Trophoblast cell (in vitro differentiated cells and primary cell): ENCODE results near the gene CELA2A.
"Not testable (repeated sequence)": the region's sequence is repeated elsewhere in the genome, so short reads cannot be mapped to it uniquely, and the experiment has no call there.

ENCODE experiments used
- DNase-seq, 2 donors: peaks; one replicate each; pipeline ENCODE4 v3.0.0-alpha.2; 2016
- H2AFZ ChIP-seq: 2 replicates; pipeline ENCODE4 v1.6.1; 2013; ENCODE audit warnings: low read length, moderate library complexity, mild to moderate bottlenecking; ENCODE audit not compliant: insufficient read depth, poor library complexity
- H2AK5ac ChIP-seq: 2 replicates; pipeline ENCODE4 v1.6.1; 2013; ENCODE audit warnings: mild to moderate bottlenecking, low read length
- H2BK120ac ChIP-seq: 2 replicates; pipeline ENCODE4 v1.6.1; 2013; ENCODE audit warnings: low read length, mild to moderate bottlenecking, moderate library complexity; ENCODE audit not compliant: insufficient read depth, poor library complexity
- H2BK12ac ChIP-seq: 2 replicates; pipeline ENCODE4 v1.6.1; 2013; ENCODE audit warnings: mild to moderate bottlenecking, low read length, moderate library complexity
- H2BK5ac ChIP-seq: 2 replicates; pipeline ENCODE4 v1.6.1; 2013; ENCODE audit warnings: low read length, low read depth, moderate library complexity, mild to moderate bottlenecking; ENCODE audit not compliant: poor library complexity
- H3K14ac ChIP-seq: 2 replicates; pipeline ENCODE4 v1.6.1; 2013; ENCODE audit warnings: mild to moderate bottlenecking, low read length
- H3K18ac ChIP-seq: 2 replicates; pipeline ENCODE4 v1.6.1; 2013; ENCODE audit warnings: mild to moderate bottlenecking, low read length
- H3K23ac ChIP-seq: 2 replicates; pipeline ENCODE4 v1.6.1; 2013; ENCODE audit warnings: low read length
- H3K27ac ChIP-seq: 2 replicates; pipeline ENCODE4 v1.5.1; 2013; ENCODE audit warnings: low read depth, mild to moderate bottlenecking, inconsistent platforms, low read length, moderate library complexity
- H3K27me3 ChIP-seq: 2 replicates; pipeline ENCODE4 v1.6.1; 2013; ENCODE audit warnings: inconsistent platforms, mild to moderate bottlenecking, low read length, moderate library complexity; ENCODE audit not compliant: insufficient read depth
- H3K36me3 ChIP-seq, 2 experiments: 1 replicate in 1 of 2; 2 replicates in 1 of 2; pipeline ENCODE4 v1.6.1; 2013; ENCODE audit warnings: low read length in 2 of 2, mild to moderate bottlenecking in 2 of 2, moderate library complexity in 1 of 2; ENCODE audit not compliant: insufficient read depth in 2 of 2, control insufficient read depth in 1 of 2
- H3K4ac ChIP-seq: 2 replicates; pipeline ENCODE4 v1.6.1; 2013; ENCODE audit warnings: low read depth, mild to moderate bottlenecking, low read length, moderate library complexity
- H3K4me1 ChIP-seq, 2 experiments: 1 replicate in 1 of 2; 2 replicates in 1 of 2; pipeline ENCODE4 v1.6.1; 2013; ENCODE audit warnings: low read length in 2 of 2, mild to moderate bottlenecking in 2 of 2, moderate library complexity in 1 of 2; ENCODE audit not compliant: insufficient read depth in 2 of 2, control insufficient read depth in 1 of 2
- H3K4me2 ChIP-seq: 2 replicates; pipeline ENCODE4 v1.6.1; 2013; ENCODE audit warnings: inconsistent platforms, mild to moderate bottlenecking, low read length, moderate library complexity
- H3K4me3 ChIP-seq: 2 replicates; pipeline ENCODE4 v1.5.1; 2013; ENCODE audit warnings: mild to moderate bottlenecking, low read depth, low read length, inconsistent platforms
- H3K79me1 ChIP-seq: one replicate; pipeline ENCODE4 v1.6.1; 2013; ENCODE audit warnings: low read length
- H3K79me2 ChIP-seq: 2 replicates; pipeline ENCODE4 v1.6.1; 2013; ENCODE audit warnings: low read length, mild to moderate bottlenecking; ENCODE audit not compliant: control insufficient read depth, insufficient read depth, poor library complexity
- H3K9ac ChIP-seq: 2 replicates; pipeline ENCODE4 v1.6.1; 2013; ENCODE audit warnings: mild to moderate bottlenecking, low read length
- H3K9me3 ChIP-seq: 2 replicates; pipeline ENCODE4 v1.6.1; 2013; ENCODE audit warnings: low read depth, mild to moderate bottlenecking, control low read depth, inconsistent platforms, low read length; ENCODE audit not compliant: insufficient read depth
- H4K12ac ChIP-seq: 2 replicates; pipeline ENCODE4 v1.6.1; 2013; ENCODE audit warnings: low read depth, mild to moderate bottlenecking, low read length, moderate library complexity
- H4K8ac ChIP-seq: 2 replicates; pipeline ENCODE4 v1.6.1; 2013; ENCODE audit warnings: low read depth, mild to moderate bottlenecking, low read length, moderate library complexity
- H4K91ac ChIP-seq: one replicate; pipeline ENCODE4 v1.6.1; 2013; ENCODE audit warnings: low read depth, mild to moderate bottlenecking, low read length, moderate library complexity
- WGBS: extraction: QIAGEN DNeasy Blood & Tissue Kit; methylation state at CpG from one replicate; pipeline ENCODE4 v1.1.7; 2013; ENCODE audit warnings: missing lambda C conversion rate; ENCODE audit not compliant: insufficient read length, insufficient coverage; ENCODE audit errors: extremely low coverage; 5-methylcytosine and 5-hydroxymethylcytosine counted together

CELA2A gene

DNA sequence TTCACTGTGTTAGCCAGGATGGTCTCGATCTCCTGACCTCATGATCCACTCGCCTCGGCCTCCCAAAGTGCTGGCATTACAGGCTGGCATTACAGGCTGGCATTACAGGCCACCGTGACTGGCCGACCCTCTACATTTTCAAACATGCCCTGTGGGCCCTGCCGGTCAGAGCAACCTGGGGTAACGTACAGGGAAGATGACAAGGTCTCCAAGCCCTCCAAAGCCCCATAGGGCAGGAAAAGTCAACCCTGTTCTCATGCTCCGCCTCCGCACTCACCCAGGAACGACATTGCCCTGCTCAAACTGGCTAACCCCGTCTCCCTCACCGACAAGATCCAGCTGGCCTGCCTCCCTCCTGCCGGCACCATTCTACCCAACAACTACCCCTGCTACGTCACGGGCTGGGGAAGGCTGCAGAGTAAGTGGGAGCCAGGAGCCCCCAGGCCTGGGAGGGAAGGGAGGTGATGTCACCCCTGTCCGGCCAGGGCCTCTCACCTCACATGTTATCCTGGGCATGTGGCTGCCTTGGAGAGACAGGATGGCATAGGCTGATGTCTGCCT, 26.5 kb downstream of the CELA2A start:
- not testable (repeated sequence) for H3K79me2 ChIP-seq, H3K23ac ChIP-seq, H3K4me2 ChIP-seq, H4K8ac ChIP-seq, H4K12ac ChIP-seq, H2BK5ac ChIP-seq, H2AFZ ChIP-seq, H3K4ac ChIP-seq, H4K91ac ChIP-seq, H3K9me3 ChIP-seq, H3K14ac ChIP-seq, H2AK5ac ChIP-seq, H3K9ac ChIP-seq, H2BK120ac ChIP-seq, H3K36me3 ChIP-seq, H3K4me1 ChIP-seq, DNase-seq, H2BK12ac ChIP-seq, H3K27me3 ChIP-seq, H3K79me1 ChIP-seq, H3K18ac ChIP-seq, H3K27ac ChIP-seq, H3K4me3 ChIP-seq
- no CpG with 5 or more reads among the region's 16 CpGs for WGBS

DNA sequence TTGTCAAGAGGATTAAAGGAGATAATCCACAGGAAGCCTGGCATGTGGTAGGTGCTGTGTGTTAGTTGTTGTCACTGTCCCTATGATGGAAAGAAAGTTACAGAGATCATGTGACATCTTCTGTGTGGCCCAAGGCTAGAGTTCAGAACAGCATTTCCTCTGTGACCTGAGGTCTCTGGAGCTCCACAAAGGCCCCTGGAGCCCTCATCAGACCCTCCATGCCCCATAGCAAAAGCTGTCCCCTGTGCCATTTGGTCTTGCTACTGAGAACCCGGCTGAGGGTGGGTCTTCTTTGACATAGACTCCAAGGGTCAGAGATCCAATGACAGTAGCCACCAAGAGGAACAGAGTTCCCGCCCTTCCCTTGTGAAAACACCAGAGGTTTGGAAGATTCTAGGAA, 27.4 kb downstream of the CELA2A start:
- Histone ChIP-seq H4K8ac (no peak overlapping the region), H3K27ac (no peak overlapping the region), H2BK120ac (no peak overlapping the region), H2BK5ac (no peak overlapping the region), H3K4me1 (no peaks in the 10 kb centered on the region), H3K4me3 (no peak overlapping the region), H3K9me3 (peaks cover 1% of the 10 kb centered on the region), H3K79me1 (no peaks in the 10 kb centered on the region), H3K36me3 (no peaks in the 10 kb centered on the region), H2BK12ac (no peak overlapping the region), H3K4ac (no peak overlapping the region), H2AK5ac (no peak overlapping the region), H4K12ac (no peak overlapping the region), H3K14ac (no peak overlapping the region), H3K23ac (no peak overlapping the region), H3K79me2 (no peaks in the 10 kb centered on the region), H3K9ac (no peak overlapping the region), H3K18ac (no peak overlapping the region), H3K4me2 (no peak overlapping the region), H3K27me3 (no peaks in the 10 kb centered on the region), H4K91ac (no peak overlapping the region), H2AFZ (no peak overlapping the region)
- WGBS, result no CpG with 5 or more reads among the region's 2 CpGs
- DNase-seq, result no peak

DNA sequence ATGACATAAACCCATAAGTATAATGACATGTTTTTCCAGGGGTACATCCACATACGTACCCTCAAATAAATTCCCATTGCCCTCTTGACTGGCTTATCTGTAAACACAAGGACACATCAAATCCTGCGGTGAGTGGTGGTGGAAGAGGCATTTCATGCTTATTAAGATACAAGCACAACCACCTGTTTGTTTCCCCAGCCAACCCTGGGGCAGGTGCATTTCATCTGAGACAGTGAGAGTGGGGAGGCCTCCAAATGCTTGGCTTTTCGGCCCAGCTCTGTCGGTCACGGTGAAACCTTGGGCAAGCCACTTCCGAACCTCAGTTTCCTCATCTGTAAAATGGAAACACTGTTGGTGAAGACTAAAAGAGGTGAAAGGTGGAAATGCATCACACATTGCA, 27.9 kb downstream of the CELA2A start:
- not testable (repeated sequence) for H3K79me2 ChIP-seq, H3K4me3 ChIP-seq, H2BK120ac ChIP-seq, H3K27ac ChIP-seq, H3K18ac ChIP-seq, H3K79me1 ChIP-seq, H3K4me1 ChIP-seq, H3K4ac ChIP-seq, H3K9ac ChIP-seq, H2BK12ac ChIP-seq, H2BK5ac ChIP-seq, H3K36me3 ChIP-seq, H4K91ac ChIP-seq, H3K14ac ChIP-seq, H3K9me3 ChIP-seq, H2AK5ac ChIP-seq, H4K8ac ChIP-seq, DNase-seq, H2AFZ ChIP-seq, H3K4me2 ChIP-seq, H4K12ac ChIP-seq, H3K23ac ChIP-seq, H3K27me3 ChIP-seq
- WGBS, result no CpG with 5 or more reads among the region's 6 CpGs

DNA sequence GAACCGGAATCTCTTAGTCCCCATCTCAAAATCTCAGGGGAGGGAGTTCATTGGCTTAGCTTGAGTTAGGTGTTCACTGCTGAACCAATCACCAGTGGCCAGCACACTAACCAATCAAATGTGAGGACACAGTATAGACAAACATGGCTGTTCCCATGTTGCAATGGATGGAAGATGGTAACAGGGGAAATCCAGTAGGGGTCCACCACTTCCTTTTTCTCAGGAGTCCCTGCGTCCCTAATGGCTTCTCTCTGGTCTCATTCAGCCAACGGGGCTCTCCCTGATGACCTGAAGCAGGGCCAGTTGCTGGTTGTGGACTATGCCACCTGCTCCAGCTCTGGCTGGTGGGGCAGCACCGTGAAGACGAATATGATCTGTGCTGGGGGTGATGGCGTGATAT, 29.1 kb downstream of the CELA2A start:
- WGBS, result no CpG with 5 or more reads among the region's 6 CpGs
- Histone ChIP-seq H2AK5ac (no peak overlapping the region), H3K14ac (no peak overlapping the region), H4K8ac (no peak overlapping the region), H2AFZ (no peak overlapping the region), H3K36me3 (no peaks in the 10 kb centered on the region), H3K9me3 (peaks cover 1% of the 10 kb centered on the region), H3K79me1 (no peaks in the 10 kb centered on the region), H3K4me1 (no peaks in the 10 kb centered on the region), H3K4me3 (no peak overlapping the region), H2BK120ac (no peak overlapping the region), H3K18ac (no peak overlapping the region), H3K23ac (no peak overlapping the region), H3K4ac (no peak overlapping the region), H4K91ac (no peak overlapping the region), H2BK5ac (no peak overlapping the region), H3K79me2 (no peaks in the 10 kb centered on the region), H4K12ac (no peak overlapping the region), H3K27ac (no peak overlapping the region), H2BK12ac (no peak overlapping the region), H3K4me2 (no peak overlapping the region), H3K27me3 (no peaks in the 10 kb centered on the region), H3K9ac (no peak overlapping the region)
- DNase-seq, result no peak
